Suppressor macrophage treated with lipopolysaccharide for 1 hour (primary cell): ENCODE measurements around the gene POLR2A.
"Not testable (repeated sequence)": the region's sequence is repeated elsewhere in the genome, so short reads cannot be mapped to it uniquely, and the experiment has no call there.

Experiments used
- DNase-seq, 3 donors: peaks; one replicate each; pipeline ENCODE4 v3.0.0-alpha.2; 2020 to 2022

The POLR2A gene

GRCh38 chr17:7479213-7480088 lies 4.7 kb upstream of the POLR2A start, which contains the start of gene ZBTB4:
Gene ZBTB4 (minus strand): TSS chr17:7479631. CDS start chr17:7466801, 12,830 bp downstream.
- DNase-seq, result peak in 2 of 3 donors; percentile 55 to 70

DNA sequence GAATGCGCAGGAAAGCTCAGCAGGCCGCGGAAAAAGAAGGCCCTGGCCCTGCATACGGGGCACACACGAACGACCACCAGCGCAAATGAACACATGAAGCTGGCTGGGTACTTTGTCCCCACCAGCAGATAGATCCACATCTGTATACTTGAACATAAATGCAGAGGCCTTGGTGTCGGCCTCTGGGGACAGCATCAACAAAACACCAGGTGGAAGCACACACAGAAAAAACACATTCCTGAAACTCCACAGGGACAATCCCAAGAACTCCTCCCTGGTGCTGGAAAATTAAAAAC lies 4.1 kb upstream of the POLR2A start:
- DNase-seq, result no peak

GRCh38 chr17:7481275-7481674 lies 2.9 kb upstream of the POLR2A start, which contains the start of gene SLC35G6:
Gene SLC35G6 (plus strand): TSS chr17:7481446. CDS start chr17:7481517, 71 bp downstream.
- DNase-seq, result not testable (repeated sequence)

- DNase-seq, result peak in 1 of 3 donors; percentile 1
Measured at GRCh38 chr17:7481842-7482741, 2.1 kb upstream of the POLR2A start.

- not testable (repeated sequence) for DNase-seq
Measured at GRCh38 chr17:7482742-7483088, 1.5 kb upstream of the POLR2A start.

GRCh38 chr17:7483255-7484066 lies 705 bp upstream of the POLR2A start:
- peak; percentile 94 for DNase-seq

- DNase-seq, result no peak
Measured at GRCh38 chr17:7484919-7485377, 782 bp downstream of the POLR2A start.

GRCh38 chr17:7486181-7486580 lies 2.0 kb downstream of the POLR2A start:
- DNase-seq, result no peak

DNA sequence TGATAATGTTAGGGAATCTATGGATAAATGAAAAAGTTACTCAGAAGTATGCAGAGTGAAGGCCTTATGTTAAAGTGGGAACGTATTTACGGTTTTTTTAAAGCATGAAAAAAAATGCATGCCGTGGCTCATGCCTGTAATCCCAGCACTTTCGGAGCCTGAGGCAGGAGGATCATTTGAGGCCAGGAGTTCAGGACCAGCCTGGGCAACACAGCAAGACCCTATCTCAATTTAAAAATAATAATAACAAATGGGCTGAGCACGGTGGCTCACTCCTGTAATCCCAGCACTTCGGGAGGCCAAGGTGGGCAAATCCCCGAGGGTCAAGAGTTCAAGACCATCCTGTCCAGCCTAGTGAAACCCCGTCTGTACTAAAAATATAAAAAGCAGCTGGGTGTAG lies 6.0 kb downstream of the POLR2A start:
- DNase-seq, result no peak

GRCh38 chr17:7491583-7491982 lies 7.4 kb downstream of the POLR2A start:
- no peak for DNase-seq

DNA sequence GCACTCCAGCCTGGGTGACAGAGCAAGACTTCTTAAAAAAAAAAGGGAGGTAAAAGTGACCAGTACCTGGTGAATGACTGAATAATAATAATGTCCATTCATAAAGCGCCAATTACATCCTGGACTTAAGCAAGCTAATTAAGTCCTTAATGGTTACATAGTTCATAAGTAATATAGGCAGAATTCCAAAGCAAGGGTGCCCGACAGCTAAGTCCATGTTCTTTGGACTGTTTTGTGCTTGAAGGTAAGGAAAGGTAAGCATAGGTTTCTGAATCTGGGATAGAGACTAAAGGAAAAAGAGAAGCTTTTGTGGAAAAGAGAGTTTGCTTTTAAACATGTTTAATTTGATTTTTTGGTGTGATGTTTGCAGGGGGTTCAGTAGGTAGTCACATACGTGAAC lies 9.8 kb downstream of the POLR2A start:
- DNase-seq, result no peak

GRCh38 chr17:7495906-7496434 lies 11.8 kb downstream of the POLR2A start:
- no peak for DNase-seq

GRCh38 chr17:7496470-7497183 lies 12.5 kb downstream of the POLR2A start:
- DNase-seq, result no peak

DNA sequence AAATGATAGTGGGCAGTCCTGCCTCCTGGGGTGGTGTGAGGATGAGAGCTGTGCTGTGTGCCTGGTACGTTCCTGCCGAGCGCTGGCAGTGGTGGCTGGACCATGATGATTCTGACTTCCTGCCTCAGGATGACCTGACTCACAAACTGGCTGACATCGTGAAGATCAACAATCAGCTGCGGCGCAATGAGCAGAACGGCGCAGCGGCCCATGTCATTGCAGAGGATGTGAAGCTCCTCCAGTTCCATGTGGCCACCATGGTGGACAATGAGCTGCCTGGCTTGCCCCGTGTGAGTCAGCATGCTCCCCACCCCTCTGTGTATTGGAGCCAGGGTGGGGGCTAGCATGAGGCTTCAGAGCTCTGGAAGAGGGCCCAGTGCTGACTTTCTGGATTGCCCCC lies 13.1 kb downstream of the POLR2A start:
- no peak for DNase-seq

DNA sequence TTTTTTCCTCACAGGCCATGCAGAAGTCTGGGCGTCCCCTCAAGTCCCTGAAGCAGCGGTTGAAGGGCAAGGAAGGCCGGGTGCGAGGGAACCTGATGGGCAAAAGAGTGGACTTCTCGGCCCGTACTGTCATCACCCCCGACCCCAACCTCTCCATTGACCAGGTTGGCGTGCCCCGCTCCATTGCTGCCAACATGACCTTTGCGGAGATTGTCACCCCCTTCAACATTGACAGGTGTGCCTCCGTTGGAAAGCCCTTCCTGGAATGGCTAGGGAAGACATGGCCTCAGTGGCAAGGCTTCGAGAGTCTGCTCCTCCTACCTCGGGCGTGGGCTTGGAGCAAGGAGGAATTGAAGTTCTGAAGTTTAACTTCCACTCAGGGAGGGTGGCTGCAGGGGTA lies 13.5 kb downstream of the POLR2A start:
- DNase-seq, result no peak

DNA sequence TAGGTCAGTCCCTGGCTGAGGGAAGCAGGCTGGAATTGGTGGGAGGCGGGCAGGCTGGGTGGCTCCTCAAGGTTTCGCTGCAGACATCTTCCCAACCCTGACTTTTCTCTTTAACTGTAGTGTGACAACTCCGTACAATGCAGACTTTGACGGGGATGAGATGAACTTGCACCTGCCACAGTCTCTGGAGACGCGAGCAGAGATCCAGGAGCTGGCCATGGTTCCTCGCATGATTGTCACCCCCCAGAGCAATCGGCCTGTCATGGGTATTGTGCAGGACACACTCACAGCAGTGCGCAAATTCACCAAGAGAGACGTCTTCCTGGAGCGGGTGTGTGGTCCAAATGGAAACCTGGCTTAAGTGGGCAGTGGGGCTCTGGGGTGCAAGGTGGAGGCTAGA lies 15.0 kb downstream of the POLR2A start:
- DNase-seq, result no peak

- DNase-seq, result no peak
Measured at GRCh38 chr17:7501729-7502128, 17.6 kb downstream of the POLR2A start.

DNA sequence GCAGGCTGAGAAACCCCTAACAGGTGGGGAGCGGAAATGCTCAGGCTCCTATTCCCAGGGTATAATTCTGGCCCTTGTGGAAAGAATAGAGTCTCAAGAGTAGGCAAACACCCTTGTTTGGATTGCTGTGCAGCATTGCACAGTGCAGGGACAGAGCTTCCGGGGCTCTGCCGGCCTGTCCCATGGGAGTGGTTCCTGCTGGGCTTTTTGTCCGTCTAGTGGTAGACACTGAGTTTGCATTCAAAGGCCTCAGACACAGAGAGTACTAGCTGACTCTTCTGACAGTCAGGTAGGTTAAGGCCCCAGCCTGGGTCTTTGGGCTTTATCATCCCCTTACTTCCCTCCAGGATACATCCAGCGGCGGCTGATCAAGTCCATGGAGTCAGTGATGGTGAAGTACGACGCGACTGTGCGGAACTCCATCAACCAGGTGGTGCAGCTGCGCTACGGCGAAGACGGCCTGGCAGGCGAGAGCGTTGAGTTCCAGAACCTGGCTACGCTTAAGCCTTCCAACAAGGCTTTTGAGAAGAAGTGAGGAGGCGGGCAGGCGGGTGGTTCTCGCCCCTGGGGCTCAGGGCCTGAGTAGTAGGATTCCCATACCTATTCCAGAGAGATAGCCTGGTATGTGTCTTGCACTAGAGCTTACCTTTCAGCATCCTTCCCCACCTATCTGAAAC lies 18.1 kb downstream of the POLR2A start:
- DNase-seq, result no peak

GRCh38 chr17:7502987-7503386 lies 18.8 kb downstream of the POLR2A start:
- DNase-seq, result peak in 2 of 3 donors; percentile 21 to 40

GRCh38 chr17:7503521-7503920 lies 19.4 kb downstream of the POLR2A start:
- DNase-seq, result no peak

- no peak for DNase-seq
Measured at GRCh38 chr17:7508145-7508544, 24.0 kb downstream of the POLR2A start.
